Left lobe of liver (tissue), 2 donors: ENCODE data around the gene IFT25. TPM values are rescaled to one million over a fixed set of nuclear protein-coding genes. Genes with fewer than 3 reads are reported as not detected.

Source experiments
- ATAC-seq: fragments of 200-7000 bp; cut with Tn5 transposase; one replicate; pipeline ENCODE4 v1.9.1; 2020; ENCODE audit warnings: mild to moderate bottlenecking, moderate library complexity
- DNase-seq: peaks from one replicate; pipeline ENCODE4 v3.0.0-alpha.2; 2020; ENCODE audit warnings: low spot score
- total RNA-seq: library from RNA; stranded (reverse); gene quantifications from one replicate; pipeline ENCODE4 v1.2.1, GENCODE V29; 2021
- donor health status: DM: no; HTN: no; CAD: no; lungs with moderate emphysema.
- donor health status: DM: no; HTN: yes; CAD: no.

Gene IFT25
- total RNA-seq, 1 donor from 2014 or later = 14.4 TPM

DNA sequence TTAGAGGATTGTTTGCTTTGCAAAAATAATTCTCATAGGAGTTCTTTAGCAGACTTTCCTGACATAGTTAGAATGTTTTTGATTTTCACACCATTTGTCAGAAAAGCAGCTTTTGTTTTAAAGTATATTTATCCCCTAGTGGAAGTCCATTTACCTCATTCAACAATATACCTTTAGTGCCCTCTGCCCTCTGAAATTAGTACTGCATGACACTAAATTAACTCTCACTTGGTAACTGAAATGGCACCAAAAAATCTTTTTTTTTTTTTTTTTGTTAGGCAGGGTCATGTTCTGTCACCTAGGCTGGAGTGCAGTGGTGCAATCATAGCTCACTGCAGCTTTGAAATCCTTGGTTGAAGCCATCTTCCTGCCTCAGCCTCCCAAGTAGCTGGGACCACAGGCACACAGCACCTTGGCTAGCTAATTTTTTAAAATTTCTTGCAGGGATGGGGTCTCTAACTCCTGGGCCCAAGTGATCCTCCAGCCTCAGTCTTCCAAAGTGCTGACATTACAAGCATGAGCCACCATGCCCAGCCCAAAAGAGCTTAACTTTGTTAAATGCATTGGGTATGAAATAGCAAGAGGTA is 14.3 kb upstream of the IFT25 start:
- ATAC-seq (peak; percentile 89), DNase-seq (no peak)

DNA sequence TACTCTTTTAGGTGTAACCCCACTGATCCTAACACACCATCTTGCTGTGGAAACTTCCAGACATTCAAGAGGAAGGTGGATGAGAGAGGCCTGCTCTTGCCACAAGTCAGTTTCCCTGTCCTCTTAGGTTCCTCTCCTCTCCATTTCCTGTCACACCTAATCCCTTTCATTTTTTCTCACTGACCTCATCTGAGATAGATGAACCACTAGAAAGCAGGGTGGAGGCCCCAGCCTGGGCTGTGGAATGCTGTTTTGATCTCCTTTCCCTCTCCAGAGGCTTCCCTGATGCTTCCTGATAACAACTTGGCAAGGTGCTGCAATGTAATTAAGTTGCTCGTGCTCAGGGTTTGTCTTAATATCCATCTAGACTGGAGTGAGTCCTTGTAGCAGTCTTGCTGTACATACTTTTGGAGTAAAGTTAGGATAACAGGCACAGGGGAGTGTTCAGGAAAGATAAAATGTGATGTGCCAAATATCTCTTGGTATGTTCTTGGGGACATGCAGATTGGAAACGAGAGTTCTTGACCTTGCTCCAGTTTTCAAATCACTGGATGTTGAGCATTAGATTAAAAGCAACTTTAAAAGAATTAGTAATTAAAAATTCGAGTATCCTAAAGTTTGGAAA is 11.8 kb upstream of the IFT25 start:
- DNase-seq = no peak

DNA sequence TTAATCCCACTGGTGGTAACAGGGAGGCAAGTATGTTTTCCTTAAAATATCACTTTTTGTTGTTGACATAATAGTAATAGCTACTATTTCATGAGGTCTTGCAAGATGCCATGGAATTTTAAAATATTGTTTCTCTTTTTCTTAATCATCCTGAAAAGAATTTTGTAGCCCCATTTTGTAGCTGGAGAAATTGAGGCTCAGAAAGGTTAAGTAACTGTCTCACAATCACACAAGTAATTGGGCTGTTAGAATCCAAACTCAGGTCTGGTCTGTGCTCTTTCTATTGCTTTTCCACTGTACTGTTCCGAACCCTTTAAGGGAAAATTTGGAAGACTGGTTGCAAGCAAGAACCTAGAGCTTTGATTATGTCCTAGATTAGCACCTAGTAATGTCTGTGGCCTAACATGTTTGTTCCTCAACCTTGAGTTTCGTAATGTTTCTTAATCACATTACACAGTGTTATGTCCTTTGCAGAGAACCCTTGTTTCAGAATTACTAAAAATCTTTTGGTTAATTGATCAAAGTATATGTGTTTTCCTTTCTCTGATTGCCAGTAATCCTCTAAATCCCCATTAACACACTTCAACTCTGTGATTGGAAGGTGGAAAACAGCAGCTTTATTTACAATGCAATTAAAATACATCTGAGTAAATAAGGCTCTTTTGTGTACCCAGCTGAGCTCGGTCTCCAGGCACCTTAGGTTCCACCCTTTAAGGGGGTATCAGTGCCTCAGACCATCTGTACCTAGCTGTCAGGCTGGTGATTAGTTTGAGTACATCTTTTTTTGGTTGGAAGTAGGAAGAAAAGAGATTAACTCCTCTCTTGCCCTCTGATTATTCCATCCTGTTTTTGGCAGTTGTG is 11.0 kb upstream of the IFT25 start:
- ATAC-seq (peak; percentile 60), DNase-seq (no peak)

More for the DNA sequence above, 11.8 kb upstream of the IFT25 start:
- no peak for ATAC-seq

DNA sequence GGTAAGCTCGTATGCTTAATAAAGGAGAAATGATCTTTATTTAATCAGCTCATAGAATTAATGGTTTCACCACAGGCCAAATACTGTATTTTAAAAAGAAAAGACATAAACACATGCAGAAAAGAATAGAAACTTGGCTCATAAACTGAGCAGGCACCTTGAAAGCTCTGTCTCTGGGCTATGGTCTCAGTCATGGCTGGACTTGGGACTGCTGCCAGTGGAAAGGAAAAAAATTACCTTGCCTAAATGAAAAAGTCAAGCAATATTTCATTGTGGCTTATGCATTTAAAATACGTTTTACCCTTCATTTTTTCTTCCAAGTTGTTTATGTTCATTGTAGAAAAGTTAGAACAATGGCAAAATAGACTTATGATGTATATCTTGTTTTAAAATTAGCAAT is 8.6 kb upstream of the IFT25 start:
- DNase-seq (no peak), ATAC-seq (no peak)

DNA sequence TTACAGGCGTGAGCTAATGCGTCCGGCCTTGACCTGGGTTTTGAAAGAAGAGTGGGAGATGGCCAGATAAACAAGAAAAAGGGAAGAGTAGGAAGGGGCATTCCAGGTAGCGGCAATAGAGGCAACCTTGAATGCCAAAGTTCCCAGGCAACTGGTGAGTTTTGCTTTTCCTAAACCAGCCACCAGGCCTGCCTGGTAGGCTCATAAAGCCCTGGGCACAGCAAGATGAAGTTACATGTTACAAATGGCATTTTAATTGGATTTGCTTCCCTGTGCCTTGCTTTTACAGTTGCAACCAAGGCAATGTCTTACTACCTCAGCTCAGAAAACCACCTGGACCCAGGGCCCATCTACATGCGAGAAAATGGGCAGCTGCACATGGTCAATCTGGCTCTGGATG is 6.2 kb upstream of the IFT25 start:
- no peak for DNase-seq
- peak; percentile 38 for ATAC-seq

DNA sequence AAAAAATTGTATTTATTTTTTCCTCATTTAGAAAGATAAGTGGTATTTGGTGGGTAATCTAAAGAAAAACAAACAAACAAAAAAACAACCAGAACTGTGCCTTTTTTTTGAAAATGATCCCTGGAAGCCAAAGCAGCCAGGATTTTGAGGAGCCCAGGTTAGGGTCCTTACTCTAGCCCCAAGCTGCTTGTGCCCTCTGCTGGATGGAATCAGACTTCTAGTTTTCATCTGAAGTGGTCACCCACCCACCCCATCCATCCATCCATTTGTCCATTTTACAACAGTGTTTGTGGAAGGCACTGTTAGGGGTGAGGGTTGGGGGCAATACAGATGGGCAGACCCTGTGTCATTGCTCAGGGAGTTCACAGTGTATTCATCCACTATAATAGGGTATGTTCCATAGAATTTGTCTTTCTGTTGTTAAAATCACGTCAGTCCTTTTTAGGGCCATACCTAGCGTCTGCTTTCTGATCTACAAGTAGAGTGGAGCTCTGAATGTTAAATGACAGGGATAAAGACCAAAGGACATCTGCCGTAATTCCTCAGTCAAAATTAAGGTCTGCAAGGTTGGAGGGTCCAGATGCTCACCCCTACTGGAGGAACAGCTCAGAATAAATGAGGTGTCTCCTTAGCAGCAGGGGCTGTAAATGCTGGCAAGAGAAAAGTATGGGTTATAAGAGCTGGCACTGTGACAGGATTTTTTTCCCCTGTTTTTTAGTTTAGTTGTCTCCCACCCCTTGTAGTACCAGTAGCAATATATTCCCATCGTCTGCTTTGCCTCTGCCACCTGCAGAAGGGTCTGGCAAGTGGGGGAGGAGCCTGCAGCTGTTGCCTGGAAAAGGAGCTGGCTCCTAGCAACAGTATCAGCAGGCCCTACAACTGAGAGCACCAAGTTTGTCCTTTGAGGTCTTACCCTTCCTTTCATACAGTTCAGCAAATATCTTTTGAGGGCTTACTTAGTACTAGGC is 3.8 kb upstream of the IFT25 start:
- ATAC-seq (no peak), DNase-seq (no peak)

DNA sequence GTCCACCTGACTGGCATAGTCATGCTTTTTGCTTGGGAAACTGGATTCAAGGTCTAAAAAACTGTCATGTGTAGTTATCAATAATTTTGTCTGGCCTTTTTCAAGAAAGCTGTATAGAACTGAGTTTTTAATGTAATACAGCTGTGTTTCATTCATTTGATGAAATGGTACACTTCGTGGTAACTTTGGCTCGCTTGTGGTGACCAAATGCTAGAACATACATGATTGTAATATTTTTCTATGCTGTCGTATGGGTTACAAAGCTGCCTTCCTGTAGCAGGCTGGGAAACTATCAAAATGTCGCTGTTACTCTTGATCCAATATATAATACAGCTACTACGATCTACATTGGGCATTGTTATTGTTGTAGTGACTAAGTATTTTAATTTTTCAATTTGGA is 2.8 kb upstream of the IFT25 start:
- no peak for DNase-seq
- ATAC-seq = no peak

DNA sequence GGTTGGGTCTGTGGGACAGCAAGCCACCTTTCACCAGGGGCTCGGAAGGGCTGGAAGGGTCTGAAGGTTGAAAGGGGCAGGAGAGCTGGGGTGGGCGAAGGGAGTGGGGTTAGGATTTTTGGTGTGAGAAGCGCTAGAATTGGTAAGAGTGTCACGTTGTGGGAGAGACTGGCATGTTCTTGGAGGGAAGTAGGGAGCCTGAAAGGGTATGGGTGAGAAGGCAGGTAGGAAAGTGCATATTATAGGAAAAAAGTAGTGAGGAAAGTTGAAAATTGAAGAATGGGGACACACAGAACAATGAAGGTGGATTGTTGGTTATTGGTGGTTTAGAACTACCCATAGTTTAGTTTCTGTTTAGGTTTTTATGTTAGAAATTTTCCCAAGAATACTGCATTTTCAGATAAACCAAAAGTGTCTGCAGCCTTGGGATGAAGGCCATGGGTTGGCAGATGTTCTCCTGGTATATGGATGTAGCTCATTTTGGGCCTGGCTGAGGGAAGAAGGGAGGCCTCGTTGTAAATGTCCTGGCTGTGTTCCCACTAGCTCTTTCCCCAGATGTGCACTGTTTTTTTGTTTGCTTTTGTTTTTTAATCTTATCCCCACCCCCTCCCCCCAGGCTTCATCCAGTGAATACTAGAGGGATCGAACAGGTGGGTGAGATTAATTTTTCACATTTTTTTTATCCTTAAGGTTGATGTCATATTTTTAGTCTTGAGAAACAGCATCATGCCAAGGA is 1.8 kb upstream of the IFT25 start:
- no peak for DNase-seq
- no peak for ATAC-seq

DNA sequence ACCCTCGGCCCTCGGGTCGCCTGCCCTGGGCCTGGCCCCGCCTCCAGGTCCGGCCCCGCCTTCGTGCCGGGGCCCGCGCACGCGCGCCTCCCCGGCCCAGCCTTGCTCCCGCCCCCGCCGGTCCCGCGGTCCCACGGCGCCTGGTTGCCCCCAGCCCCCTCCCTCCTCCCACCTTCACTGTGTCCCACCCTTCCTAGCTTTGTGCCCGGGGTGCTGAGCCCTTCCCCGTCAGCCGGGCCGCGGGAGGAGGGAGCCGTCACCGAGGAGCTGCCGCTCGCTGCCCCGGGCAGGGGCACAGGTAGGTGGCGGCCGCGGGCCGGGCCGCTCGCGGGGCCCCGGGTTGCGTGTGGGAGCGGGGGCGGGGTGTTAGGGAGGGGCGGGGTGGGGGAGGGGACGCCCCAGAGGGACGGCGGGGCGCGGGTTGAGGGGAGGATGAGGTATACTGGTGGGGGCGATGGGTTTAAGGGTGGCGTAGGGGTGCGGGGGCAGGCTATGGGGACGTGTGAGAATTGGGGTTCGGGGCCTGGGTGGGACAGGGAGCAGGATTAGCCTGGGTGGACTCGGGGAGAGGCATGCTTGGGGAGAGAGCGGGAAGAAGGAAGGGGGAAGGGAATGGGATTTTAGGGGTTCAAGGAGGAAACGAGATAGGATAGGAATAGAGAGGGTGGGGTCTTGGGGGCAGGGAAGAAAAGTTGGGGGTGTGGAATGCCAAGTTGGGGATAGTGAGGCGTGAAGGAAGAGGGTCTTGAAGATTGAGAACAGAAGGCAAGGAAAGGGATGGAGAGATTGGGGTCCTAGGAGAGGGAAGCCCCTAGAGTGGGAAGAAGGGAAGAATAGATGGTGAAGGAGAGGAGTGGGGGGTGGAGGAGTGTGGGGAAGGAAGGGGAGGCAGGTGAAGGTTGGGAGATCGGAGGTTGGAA is 1.0 kb upstream of the IFT25 start, which contains the start of gene LRRC42:
TSS of gene LRRC42 (plus strand) at position 99 of the 920 bp plus-strand sequence. CDS start 5,650 bp downstream, outside the sequence.
- ATAC-seq (peak; percentile 82), DNase-seq (no peak)

DNA sequence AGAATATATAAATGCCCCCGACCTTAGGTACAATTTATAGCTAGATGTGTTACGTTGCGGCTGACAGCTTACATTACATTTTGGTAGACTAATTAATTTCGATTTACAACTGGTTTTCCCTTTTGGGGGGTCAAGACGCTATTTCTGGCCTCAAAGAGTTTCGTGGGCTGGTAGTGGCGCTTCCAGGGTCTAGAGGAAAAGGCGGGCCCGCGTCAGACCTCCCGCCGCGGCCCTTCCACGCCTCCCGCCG is 391 bp downstream of the IFT25 start:
- ATAC-seq (no peak), DNase-seq (no peak)

DNA sequence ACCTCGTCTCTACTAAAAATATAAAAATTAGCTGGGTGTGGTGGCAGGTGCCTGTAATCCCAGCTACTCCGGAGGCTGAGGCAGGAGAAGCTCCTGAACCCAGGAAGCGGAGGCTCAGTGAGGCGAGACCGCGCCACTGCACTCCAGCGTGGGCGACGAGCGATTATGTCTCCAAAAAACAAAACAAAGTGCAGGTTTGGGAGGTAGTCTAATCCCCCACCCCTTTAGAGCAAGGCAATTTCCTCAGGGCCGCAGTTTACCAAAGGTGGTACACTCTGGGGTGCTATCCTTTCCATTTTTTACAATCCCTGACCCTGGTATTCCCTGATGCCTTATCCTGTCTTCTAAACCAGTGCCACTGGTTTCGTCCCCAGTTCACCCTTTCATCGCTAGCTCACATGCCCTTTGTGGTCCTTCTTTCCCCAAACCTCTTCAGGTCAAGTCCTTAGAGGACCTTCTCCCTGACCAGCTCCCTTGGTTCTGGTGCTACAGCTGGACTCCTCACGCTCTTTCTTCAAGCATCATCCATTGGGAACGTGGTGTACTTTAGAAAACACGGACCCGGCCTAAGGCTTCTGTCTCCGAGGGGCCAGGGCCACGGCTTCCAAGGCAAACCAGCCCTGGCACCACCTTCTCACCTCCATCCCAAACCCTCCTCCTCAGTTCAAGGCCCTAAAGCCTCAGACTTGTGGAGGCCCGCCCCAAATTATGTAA is 873 bp downstream of the IFT25 start:
- ATAC-seq (no peak), DNase-seq (no peak)

DNA sequence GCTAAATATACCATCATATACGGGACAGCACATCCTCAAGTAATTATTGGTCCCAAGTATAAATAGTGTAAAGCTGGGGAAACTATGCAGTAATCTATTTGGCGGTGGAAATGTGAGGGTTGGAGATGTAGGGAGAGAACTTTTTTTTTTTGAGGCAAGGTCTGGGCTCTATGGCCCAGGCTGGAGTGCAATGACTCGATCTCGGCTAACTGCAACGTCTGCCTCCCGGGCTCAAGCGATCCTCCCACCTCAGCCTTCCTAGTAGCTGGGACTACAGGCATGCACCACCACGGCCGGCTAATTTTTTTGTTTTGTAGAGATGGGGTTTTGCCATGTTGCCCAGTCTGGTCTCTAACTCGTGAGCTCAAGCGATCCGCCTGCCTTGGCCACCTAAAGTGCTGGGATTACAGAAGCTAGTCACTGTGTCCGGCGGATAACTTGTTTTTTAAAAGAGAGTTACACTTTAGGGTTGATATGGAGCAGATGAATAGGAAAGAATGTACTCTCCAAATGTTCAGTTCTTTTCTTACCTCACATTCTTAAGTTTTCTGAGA is 1.9 kb downstream of the IFT25 start:
- ATAC-seq = no peak
- no peak for DNase-seq

DNA sequence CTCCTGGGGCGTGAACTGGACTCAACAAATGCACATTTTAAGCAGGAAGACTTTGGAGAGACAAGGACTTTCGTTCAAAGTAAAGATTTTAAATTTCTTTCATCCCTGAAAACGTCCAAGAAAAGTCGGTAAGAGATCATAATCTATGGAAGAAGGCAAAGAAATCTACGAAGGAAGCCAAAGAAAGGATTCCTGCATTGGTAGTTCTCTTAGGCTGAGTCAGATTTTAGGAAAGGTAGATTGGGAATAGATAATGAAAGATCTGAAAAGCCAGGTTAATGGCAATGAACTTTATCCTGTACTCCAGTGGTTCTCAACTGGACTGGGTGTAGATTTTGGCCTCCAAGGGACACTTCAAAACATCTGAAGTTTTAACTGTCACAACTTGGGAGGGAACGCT is 2.4 kb downstream of the IFT25 start:
- no peak for ATAC-seq
- no peak for DNase-seq

DNA sequence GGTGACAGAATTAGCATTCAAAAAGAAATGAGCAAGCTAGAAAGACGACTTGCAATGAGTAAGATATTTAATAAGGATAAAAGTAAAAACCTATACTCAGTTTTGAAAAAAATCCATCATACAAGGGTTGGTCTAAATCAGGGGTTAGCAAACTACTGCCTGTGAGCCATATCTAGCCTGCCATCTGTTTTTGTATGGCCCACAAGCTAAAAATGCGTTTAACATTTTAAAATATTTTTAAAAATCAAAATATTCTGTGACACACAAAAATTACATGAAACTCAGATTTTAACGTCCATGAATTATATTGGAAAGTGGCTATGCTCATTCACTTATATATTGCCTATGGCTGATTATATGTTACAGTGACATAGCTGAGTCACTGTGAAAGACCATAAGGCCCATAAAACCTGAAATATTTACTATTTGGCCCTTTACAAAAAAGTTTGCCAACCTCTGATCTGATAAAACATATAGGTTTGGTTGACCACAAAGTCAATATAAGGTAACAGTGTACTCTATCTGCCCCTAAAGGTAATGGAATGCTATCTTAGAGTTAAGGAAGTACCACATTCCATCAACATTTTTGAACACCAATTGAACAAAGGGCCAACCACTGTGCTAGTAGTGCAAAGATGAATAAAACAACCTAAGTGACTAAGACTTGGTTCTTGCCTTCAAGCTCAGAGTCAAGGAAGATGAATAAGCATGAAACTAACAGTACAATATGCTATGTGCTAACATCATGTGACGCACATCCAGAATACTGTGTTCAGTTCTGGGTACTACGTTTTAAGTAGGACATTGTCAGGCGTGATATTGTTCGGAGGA is 3.2 kb downstream of the IFT25 start:
- no peak for DNase-seq
- ATAC-seq = no peak

DNA sequence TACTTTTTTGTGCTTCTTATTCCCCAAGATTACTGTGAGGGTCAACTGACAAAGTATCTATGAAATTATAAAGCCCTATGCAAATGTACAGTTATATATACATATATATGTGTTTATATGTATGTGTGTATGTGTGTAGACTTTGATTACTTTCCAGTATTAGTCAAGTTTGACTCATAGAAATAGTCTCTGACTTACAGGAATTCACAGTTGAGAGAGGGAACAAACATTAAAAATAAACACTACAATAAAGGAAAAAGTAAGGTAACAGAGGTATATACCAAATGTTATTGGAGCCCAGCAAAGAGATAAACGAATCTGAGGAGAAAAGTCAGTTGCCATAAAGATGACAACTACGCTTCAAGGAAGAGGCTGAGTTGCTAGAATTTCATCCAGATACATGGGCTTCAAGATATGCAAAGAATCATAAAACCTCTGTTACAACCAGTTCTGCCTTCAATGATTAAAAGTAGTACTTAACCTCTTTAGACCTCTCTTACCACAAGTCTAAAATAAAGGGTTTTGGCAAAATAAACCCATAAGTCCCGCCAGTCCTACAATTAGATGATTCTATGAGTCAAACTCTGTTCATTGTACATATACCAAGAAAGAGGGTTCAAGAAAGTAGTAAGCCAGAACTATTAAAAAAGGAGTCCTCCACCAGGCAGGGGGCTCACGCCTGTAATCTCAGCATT is 7.2 kb downstream of the IFT25 start:
- DNase-seq (no peak), ATAC-seq (no peak)

DNA sequence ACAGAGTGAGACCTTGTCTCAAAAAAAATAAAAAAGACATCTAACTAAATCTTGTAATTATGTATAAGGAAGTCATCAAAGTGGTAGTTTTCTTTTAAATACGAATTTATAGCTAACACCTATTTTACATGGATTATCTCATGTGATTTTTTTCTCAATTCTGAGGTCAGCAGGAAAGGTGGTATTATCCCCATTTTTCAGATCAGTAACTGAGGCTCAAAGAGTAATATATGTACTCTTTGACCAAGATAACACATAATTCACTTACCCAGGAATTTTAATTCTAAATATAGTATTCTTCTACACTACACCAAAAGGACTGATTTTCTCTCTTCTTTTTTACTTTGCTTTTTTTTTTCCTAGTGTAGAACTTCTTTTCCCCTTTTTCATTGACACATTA is 9.1 kb downstream of the IFT25 start:
- DNase-seq (no peak), ATAC-seq (no peak)

DNA sequence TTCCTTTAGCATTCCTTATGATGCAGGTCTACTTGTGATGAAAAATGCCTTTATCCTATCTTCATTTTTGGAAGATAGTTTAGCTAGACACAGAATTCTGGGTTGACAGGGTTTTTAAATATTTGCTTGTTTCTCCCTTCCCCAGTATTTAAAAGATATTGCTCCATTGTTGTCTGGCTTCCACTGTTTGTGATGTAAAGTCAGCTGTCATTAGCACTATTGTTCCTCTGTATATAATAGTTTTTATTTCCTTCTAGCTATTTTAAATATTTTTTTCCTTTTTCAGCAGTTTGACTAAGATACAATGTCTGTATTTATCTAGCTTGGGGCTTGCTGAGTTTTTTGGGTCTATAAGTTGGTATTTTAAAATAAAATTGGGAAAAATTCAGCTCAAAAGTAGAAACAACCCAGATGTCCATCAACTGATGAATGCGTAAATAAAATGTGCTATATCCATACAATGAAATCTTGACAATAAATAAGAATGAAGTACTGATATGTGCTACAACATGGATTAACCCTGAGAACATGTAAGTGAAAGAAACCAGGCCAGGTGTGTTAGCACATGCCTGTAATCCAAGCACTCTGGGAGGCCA is 11.2 kb downstream of the IFT25 start:
- DNase-seq (no peak), ATAC-seq (no peak)
